Mammary epithelial cell (primary cell): ENCODE measurements around the gene ZNF205.

ENCODE experiments used
- CTCF ChIP-seq, 2 donors: IDR thresholded peaks in 1 of 2; conservative IDR thresholded peaks in 1 of 2; 2 replicates each; pipeline ENCODE4 v1.5.1; 2011 to 2012; ENCODE audit warnings: inconsistent platforms in 2 of 2, low read length in 2 of 2, mild to moderate bottlenecking in 2 of 2, control low read depth in 1 of 2, low read depth in 1 of 2; ENCODE audit not compliant: insufficient read depth in 1 of 2; ENCODE audit errors: extremely low read depth in 1 of 2
- EZH2 ChIP-seq: IDR thresholded peaks from 2 replicates; pipeline ENCODE4 v1.6.1; 2012; ENCODE audit warnings: low read length, inconsistent platforms, borderline replicate concordance

GRCh38 chr16:3152027-3152276 is 39.6 kb downstream of the ZNF205 start:
- TF ChIP-seq EZH2 (no peak), CTCF (conservative IDR thresholded peaks at IDR 0.05 in 1 of 2, IDR thresholded peaks at IDR 0.05 in 1 of 2; ENCODE audit: extremely low read depth in 1 of 2, insufficient read depth in 1 of 2, low read depth in 1 of 2, low read length in 2 of 2) (no peak)
